GM12864 (cell line): ENCODE measurements around the gene SMIM41.

Experiments used
- DNase-seq: peaks from one replicate; pipeline ENCODE4 v3.0.0-alpha.2; 2011; ENCODE audit warnings: low read depth
- H3K4me3 ChIP-seq: 2 replicates; pipeline ENCODE4 v1.5.1; 2011; ENCODE audit warnings: mild to moderate bottlenecking, low read depth, low read length, control low read depth
- TF ChIP-seq, protein P1 (sequence below): IDR thresholded peaks from 2 replicates; pipeline ENCODE4 v1.5.1; 2011; ENCODE audit warnings: low read depth, mild to moderate bottlenecking, moderate library complexity, low read length, control low read depth, inconsistent platforms; ENCODE audit errors: missing control alignments

Gene SMIM41

DNA sequence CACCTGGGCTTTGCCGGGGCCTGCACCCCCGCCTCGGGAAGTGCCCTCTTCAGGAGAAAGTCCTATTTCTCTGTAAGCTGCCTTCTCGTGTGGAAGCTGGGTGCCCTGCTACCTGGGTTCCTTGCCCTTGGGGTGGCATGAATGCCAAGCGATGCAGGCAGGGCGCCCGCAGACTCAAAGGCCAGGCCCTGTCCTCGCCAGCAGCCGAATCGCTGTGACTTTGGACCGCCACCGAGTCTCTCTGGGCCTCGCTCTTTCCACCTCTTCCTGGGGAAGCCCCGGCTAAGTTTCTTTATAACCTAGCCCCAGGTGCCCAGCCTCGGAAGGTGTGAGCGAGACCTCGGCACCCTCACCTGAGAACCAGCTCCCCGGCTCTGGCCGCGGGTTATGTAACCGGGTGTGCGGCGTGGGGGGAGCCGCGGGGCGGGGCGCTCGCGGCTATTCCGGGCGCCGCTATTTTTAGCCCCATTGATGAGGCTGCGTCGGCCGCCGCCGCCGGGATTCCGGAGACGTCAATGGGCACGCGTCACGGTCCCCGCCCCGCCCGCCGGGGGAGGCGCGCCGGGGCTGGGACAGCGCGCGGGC, 42.8 kb upstream of the SMIM41 start:
- no peak for DNase-seq
- H3K4me3 ChIP-seq, result peak overlapping the region; percentile 28
- TF ChIP-seq, protein P1, sequence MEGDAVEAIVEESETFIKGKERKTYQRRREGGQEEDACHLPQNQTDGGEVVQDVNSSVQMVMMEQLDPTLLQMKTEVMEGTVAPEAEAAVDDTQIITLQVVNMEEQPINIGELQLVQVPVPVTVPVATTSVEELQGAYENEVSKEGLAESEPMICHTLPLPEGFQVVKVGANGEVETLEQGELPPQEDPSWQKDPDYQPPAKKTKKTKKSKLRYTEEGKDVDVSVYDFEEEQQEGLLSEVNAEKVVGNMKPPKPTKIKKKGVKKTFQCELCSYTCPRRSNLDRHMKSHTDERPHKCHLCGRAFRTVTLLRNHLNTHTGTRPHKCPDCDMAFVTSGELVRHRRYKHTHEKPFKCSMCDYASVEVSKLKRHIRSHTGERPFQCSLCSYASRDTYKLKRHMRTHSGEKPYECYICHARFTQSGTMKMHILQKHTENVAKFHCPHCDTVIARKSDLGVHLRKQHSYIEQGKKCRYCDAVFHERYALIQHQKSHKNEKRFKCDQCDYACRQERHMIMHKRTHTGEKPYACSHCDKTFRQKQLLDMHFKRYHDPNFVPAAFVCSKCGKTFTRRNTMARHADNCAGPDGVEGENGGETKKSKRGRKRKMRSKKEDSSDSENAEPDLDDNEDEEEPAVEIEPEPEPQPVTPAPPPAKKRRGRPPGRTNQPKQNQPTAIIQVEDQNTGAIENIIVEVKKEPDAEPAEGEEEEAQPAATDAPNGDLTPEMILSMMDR, result no peak

DNA sequence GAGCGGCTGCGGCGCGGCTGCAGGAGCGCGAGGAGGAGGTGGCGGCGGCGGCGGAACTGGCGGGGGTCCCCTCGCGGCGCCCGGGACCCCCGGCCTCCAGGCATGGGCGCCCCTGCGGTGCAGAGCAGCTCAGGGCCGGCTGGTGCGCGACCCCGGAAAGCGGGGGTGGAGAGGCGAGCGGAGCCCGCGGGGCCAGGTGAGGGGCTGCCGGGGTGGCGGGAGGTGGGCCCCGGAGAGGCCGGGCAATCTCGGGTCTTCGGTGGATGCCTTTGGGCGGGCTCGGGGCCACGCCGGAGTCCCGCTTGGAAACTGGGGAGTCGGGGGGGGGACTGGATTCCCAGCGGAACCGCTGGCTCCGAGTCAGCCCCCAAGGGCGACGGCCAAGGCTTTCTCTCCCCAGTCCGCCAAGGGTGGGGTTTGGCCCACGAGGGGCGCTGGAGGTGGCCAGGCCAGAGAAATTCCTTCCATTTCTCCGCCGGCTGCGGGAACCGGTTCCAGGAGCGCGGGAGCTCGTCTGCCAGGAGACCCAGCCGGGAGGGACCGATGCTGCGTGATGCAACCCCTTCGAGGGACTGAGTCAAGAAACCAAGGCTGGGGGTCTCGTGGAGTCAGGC, 42.1 kb upstream of the SMIM41 start:
- TF ChIP-seq, protein P1, result no peak
- peak overlapping the region; percentile 56 for H3K4me3 ChIP-seq
- no peak for DNase-seq

DNA sequence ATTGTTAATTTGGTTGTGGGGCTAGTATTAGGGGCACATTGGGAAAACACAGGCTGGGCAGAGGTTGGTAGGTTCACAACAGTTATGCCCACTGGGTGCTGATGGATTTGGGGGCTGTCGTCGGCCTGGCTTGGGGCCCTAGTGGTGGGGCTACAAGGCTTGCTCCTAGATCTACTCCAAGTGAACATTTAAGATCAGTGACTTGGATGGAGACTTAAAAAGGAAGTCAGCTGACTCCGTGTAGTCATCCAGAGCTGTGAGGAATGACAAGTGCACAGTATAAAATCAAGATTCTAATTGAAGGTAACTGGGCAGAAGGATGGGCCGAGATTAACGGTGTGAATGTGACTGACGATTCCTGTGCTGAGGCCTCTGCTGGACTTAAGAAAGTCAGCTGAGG, 41.1 kb upstream of the SMIM41 start:
- DNase-seq, result no peak
- no peak overlapping the region for H3K4me3 ChIP-seq
- TF ChIP-seq, protein P1, result no peak

DNA sequence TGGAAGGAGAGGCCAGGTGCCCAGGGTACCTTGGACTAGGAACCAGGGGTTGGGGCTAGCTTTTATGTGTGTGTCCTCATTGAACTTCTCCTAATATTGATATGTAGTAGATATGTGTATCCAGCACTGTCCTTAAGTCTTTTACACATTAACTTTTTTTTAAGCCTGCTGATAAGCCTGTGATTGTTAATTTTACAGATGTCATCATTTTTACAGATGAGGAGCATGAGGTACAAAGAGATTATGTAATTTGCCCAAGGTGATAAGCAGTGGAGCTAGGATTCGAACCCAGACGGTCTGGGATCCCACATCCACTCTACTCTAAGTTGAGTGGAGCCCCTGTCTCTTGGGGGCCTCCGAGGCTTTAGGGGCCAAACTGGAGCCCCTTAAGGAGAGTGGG, 38.5 kb upstream of the SMIM41 start:
- TF ChIP-seq, protein P1, result no peak
- no peak overlapping the region for H3K4me3 ChIP-seq
- DNase-seq, result no peak

DNA sequence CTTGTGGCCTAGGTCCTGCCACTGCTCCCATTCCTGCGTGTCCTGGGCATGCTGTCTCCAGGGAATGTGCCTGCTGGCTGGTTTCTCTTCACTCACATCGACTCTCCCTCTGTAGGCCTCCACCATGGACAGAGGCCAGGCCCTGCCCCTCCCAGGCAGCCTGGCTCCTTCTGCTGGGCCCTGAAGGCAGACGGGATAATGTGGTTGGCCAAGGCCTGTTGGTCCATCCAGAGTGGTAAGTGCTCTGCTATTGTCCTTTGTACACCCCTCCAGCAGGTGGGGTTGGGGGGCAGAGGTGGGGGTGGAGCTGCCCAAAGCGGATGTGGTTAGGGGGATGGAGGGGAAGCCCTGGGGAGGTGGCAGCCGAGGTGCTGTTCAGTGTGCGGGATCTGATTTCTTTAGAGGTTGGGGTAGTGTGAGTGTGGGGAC, 37.8 kb upstream of the SMIM41 start:
- TF ChIP-seq, protein P1, result peak; percentile 10
- H3K4me3 ChIP-seq, result no peak overlapping the region; the same call in 1 of the 2 replicates
- no peak for DNase-seq

DNA sequence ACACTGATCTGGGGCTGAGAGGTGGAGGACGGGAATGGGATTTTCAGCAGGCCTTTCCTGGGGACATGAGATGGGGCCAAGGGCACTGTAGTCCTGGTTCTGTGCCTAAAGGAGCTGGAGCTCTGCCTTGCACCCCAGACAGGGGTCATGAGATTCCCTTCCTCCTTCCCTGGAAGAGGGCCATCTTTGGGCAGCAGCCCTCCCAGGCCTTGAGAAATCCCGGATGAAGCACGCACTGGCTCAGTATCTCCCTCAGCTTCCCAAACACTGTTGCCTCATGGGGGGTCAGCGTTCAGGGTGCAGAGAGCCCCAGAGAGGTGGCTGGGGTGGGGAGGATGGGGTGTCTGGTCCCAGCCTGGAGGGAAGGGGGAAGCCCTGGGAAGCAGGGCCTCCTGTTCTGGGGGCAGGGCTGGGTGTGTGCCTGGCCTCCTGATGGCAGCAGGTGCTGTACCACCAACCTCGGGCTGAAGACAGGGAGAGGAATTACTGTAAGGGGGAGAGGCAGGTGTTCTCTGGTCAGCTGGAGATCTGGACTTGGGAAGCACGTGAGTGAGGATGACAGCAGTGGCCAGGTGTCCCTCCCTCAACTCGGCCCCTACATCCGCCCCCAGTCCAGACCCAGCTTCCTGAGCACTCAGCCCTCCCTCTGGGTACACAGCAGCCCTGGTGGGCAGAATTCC, 36.7 kb upstream of the SMIM41 start:
- no peak overlapping the region for H3K4me3 ChIP-seq
- DNase-seq, result no peak
- TF ChIP-seq, protein P1, result no peak
